Cardiac fibroblast (primary cell): ENCODE data around the gene TMCC3.
"Not testable (repeated sequence)": the region's sequence is repeated elsewhere in the genome, so short reads cannot be mapped to it uniquely, and the experiment has no call there.

ENCODE experiments used
- DNase-seq, 2 donors: peaks; one replicate each; pipeline versions ENCODE4 v3.0.0 to v3.0.0-alpha.2; 2010; ENCODE audit warnings: low read depth in 2 of 2
- H3K4me3 ChIP-seq, 2 donors: replicated peaks in 1 of 2; 1 replicate in 1 of 2; 2 replicates in 1 of 2; pipeline ENCODE4 v1.5.1; 2011; ENCODE audit warnings: low read depth in 2 of 2, low read length in 2 of 2, mild to moderate bottlenecking in 2 of 2, moderate library complexity in 1 of 2
- TF ChIP-seq, protein P1 (sequence below): IDR thresholded peaks from one replicate; pipeline ENCODE4 v1.5.1; 2011; ENCODE audit warnings: low read depth, mild to moderate bottlenecking, low read length, inconsistent platforms

Gene TMCC3

DNA sequence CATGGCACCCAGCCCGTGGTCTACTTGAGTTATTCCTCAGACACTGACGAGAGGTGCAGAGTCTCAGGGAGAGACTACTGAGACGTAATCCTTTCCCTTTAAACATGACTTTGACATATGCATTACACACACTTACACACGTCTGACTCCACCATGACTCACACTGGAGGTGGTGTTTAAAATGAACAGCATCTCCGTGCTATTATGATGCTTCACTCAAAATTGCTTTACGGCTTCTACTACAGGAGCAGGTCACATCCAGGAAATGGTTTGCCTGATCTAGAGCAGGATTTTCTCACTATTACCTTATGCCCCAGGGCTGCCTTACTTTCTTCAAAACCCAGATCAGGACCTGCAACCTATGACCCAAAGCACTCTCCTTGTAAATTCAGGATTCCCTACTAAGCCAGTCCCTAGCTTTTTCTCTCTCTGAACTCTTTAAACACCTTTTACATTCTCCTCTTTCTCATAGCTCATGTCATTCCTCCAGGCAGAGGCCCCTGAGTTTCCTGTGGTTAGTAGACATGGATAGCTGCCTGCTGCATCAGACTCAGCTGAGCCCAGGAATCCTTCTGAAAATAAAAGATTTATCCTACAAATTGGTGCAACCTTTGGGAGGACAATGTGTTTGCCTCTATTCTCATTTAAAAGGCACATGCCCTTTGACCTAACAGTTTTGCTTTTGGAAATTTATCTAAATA lies 31.2 kb downstream of the TMCC3 start:
- peak; percentile 57 to 95 for DNase-seq
- TF ChIP-seq, protein P1, sequence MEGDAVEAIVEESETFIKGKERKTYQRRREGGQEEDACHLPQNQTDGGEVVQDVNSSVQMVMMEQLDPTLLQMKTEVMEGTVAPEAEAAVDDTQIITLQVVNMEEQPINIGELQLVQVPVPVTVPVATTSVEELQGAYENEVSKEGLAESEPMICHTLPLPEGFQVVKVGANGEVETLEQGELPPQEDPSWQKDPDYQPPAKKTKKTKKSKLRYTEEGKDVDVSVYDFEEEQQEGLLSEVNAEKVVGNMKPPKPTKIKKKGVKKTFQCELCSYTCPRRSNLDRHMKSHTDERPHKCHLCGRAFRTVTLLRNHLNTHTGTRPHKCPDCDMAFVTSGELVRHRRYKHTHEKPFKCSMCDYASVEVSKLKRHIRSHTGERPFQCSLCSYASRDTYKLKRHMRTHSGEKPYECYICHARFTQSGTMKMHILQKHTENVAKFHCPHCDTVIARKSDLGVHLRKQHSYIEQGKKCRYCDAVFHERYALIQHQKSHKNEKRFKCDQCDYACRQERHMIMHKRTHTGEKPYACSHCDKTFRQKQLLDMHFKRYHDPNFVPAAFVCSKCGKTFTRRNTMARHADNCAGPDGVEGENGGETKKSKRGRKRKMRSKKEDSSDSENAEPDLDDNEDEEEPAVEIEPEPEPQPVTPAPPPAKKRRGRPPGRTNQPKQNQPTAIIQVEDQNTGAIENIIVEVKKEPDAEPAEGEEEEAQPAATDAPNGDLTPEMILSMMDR, result no peak
- no peak overlapping the region for H3K4me3 ChIP-seq

DNA sequence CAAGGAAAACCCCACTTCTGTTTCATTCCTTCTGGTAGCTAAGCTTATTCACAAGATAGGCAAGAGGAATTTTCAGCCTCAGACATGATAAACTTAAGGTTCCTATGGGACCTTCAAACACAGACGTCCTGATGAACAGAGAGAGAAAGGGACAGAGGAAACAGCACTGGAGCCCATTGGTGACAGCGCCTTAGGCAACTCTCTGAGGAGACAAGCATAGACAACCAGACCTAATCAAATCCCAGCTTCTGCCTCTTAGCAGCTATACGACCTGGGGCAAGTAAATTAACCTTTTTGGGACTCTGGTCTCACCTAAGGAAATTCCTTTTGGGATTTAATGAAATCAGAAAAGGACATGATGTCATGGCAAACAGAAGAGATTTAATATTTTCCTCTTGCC lies 33.3 kb downstream of the TMCC3 start:
- TF ChIP-seq, protein P1, result no peak
- DNase-seq, result no peak
- no peak overlapping the region for H3K4me3 ChIP-seq

DNA sequence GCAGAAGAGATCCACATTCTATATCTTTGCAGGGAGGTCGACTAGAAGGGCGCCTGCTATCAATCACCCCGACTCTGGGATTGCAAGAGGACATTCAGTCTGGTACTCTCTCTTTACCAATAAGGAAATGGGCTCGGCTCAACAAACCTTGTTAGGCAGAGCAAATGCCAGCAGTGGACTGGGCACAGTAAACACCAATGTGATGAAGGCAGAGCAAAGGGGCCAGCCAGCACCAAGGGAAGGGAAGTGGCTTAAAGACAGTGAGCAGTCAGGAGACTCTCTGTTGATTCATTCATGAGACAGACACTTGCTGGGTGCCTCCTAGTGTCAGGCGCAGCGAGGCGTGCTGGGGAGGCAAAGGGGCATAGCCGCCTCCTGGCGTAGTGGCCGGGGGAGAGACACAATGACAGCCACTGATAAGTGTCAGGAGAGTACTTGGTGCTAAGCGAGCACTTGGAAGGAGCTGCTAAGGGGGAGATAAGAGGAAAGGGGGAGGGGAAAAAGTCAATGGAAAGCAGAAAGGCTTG lies 34.1 kb downstream of the TMCC3 start:
- TF ChIP-seq, protein P1, result no peak
- no peak overlapping the region for H3K4me3 ChIP-seq
- DNase-seq, result peak in 1 of 2 donors; percentile 18

DNA sequence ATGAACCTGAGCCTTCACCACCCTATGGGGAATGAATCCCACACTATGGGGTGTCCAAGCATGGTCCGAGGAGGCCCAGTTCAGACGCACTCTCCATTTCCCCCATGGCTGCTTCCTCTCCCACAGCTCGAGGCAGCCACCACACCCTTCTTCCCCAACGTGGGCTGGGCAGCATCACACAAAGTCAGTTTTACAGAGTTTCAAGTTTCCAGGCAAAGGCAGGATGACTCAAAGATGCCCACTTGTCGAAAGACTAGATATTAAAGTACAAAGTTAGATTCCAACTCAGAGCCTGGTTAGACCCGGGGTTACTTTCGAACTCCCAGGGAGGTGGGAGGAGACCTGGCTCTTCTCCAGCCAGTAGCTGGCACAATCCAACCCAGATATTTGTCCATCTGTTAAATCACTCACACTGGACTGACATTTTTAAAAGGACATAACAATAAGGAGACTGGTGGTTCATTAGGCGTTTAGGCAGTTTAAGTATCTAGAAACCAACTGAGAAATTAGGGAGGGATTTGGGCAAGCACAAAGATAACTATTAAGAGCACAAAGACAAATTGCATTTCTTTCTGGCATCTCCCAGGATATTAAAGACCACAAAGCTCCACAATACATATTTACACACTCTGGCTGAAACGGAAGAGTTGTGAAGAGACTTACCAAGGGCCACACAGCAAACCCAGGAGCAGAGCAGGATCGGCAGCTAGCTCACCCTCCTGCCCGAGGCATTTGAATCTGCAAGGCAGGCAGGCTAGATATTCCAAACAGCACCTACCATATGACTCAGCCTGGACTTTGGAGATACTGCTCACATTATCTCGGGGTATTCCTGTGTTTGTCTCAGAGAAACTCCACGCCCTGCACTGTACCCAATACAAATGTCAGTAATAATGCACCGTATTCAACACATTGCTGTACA lies 34.8 kb downstream of the TMCC3 start:
- peak; percentile 44 to 52 for DNase-seq
- peak overlapping the region in 1 of 2 donors; percentile 13 for H3K4me3 ChIP-seq
- TF ChIP-seq, protein P1, result no peak

DNA sequence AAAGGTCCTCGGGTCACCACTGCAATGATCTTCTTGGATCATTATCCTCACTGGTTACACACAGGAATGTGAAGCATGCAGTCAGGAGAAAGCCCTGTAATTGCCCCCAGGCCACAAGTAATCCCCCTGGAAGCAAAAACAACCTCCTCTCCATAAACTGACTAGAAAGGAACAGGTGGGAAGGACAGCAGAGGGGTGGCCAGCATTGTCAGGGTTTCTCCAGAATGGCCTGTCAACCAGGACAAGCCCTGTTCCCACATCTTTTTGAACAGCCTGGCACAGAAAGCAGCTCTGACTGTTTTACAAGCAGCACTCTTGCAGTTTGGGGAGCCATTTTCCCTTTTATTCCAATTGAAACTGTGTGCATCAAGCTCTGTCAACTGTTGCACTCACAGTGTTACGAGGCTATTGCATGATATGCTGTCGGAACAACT lies 36.1 kb downstream of the TMCC3 start:
- DNase-seq, result no peak
- TF ChIP-seq, protein P1, result no peak
- no peak overlapping the region for H3K4me3 ChIP-seq

DNA sequence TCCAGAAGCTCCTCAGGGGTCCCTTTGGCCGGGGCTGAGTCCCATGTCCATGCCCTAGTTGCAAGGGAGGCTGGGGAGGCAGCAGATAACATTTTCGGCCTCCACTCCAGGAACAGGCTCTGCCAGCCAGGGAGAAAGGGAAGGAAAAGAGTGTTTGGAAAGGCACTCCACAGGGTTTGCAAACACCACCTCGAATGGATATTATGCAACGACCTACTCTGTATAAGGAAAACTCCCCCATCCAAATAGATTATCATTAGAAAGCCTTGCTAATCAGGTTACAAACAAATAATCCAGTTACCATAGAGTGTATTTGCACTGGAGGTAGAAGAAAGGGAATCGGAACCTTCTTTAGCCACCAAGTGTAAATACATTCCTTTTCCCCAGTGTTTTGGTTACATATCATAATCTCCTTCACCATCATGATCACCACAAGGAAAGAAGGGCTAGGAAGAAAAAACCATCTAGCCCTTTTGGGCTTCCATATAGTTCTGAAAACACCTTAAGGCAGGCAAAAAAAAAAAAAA lies 40.4 kb downstream of the TMCC3 start:
- no peak for DNase-seq
- H3K4me3 ChIP-seq, result no peak overlapping the region
- TF ChIP-seq, protein P1, result no peak

DNA sequence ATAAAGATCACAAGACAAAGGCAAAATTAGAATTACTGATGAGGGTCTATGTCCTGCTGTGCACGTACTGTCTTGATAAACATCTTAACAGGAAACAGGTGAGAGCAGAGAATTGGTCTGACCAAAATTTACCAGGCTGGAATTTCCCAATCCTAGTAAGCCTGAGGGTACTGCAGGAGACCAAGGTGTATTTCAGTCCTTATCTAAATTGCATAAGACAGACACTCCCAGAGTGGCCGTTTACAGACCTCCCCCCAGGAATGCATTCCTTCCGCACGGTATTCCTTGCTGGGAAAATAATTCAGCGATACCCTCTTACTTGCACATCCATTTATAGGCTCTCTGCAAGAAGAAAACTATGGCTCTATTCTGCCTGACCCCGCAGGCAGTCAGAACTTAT lies 43.5 kb downstream of the TMCC3 start:
- DNase-seq, H3K4me3 ChIP-seq: not testable (repeated sequence)
